ENCODE results near the gene WDR76. TPM values are rescaled to one million over a fixed set of nuclear protein-coding genes. Genes with fewer than 3 reads are reported as not detected.

Gene WDR76
- total and polyA plus RNA-seq, 12 donors, result 0.68 to 4.1 (median 1.7) TPM

- Histone ChIP-seq H3K27me3 (peaks cover 0 to 4% (median 0%) of the 10 kb centered on the region in 7 donors), H3K36me3 (no peaks in the 10 kb centered on the region), H3K9me3 (no peaks in the 10 kb centered on the region), H3K4me3 (no peak overlapping the region), H3K4me1 (peaks cover 0 to 20% (median 4%) of the 10 kb centered on the region in 9 donors), H3K27ac (no peak overlapping the region)
- 20% methylated on average over 8 of the region's 8 CpGs for WGBS, 2 donors
- DNase-seq, result peak in 1 of 2 donors; percentile 50
- intact Hi-C loops (cut with DNase I), result loop anchor here (1.0 to 10.0 kb wide), 10 partner anchors 131 to 321 kb away; no protein-coding TSS in a partner anchor
- peak; percentile 64 to 88 (median 84) for TF ChIP-seq CTCF (IDR thresholded peaks at IDR 0.05)
- ATAC-seq, result peak; percentile 65 to 85 (median 80)
These were observed 77.1 kb downstream of the WDR76 start for GRCh38 chr15:43903864-43904290.

- H3K27ac ChIP-seq, result no peak overlapping the region
- peaks cover 0 to 4% (median 0%) of the 10 kb centered on the region in 7 donors for H3K27me3 ChIP-seq
- no peaks in the 10 kb centered on the region for H3K36me3 ChIP-seq
- no peak for TF ChIP-seq CTCF (IDR thresholded peaks at IDR 0.05)
- intact Hi-C loops (cut with DNase I), result loop anchor here in 7 of 10 donors (2.0 to 10.0 kb wide), 7 partner anchors 129 to 319 kb away; no protein-coding TSS in a partner anchor
- no peak overlapping the region for H3K4me3 ChIP-seq
- DNase-seq (no peak), ATAC-seq (no peak)
- H3K9me3 ChIP-seq, result no peaks in the 10 kb centered on the region
- H3K4me1 ChIP-seq, result peaks cover 0 to 13% (median 2%) of the 10 kb centered on the region in 9 donors
- 94% methylated on average over 7 of the region's 7 CpGs for WGBS, 2 donors
These were observed 79.0 kb downstream of the WDR76 start for GRCh38 chr15:43905755-43906154.

GRCh38 chr15:43908516-43909050 is 81.8 kb downstream of the WDR76 start:
- Histone ChIP-seq H3K9me3 (no peaks in the 10 kb centered on the region), H3K4me3 (no peak overlapping the region), H3K4me1 (peaks cover under 1 to 33% (median 11%) of the 10 kb centered on the region in 9 donors), H3K27me3 (peaks cover 0 to 4% (median 0%) of the 10 kb centered on the region in 7 donors), H3K36me3 (no peaks in the 10 kb centered on the region), H3K27ac (no peak overlapping the region)
- no peak for ATAC-seq
- no peak for TF ChIP-seq CTCF (IDR thresholded peaks at IDR 0.05)
- DNase-seq, result no peak
- 60 to 85% methylated on average over 4 of the region's 4 CpGs for WGBS, 2 donors
- intact Hi-C loops (cut with DNase I), result loop anchor here in 7 of 10 donors (5.0 to 10.0 kb wide), 5 partner anchors 126 to 316 kb away; no protein-coding TSS in a partner anchor

- intact Hi-C loops (cut with DNase I), result loop anchor here in 2 of 10 donors (1.0 to 10.0 kb wide), 2 partner anchors 38 to 123 kb away; no protein-coding TSS in a partner anchor
- H3K9me3 ChIP-seq, result no peaks in the 10 kb centered on the region
These were observed 84.5 kb downstream of the WDR76 start for GRCh38 chr15:43911235-43911781.

More at GRCh38 chr15:43911235-43911781, 84.5 kb downstream of the WDR76 start:
- Histone ChIP-seq H3K4me1 (peaks cover 4 to 56% (median 18%) of the 10 kb centered on the region in 9 donors), H3K27ac (peak overlapping the region in 6 of 10 donors; percentile 27 to 85 (median 62)), H3K36me3 (no peaks in the 10 kb centered on the region), H3K4me3 (no peak overlapping the region), H3K27me3 (no peaks in the 10 kb centered on the region)
- no peak for TF ChIP-seq CTCF (IDR thresholded peaks at IDR 0.05)
- ATAC-seq, result peak in 6 of 8 donors; percentile 17 to 69 (median 52)
- DNase-seq, result peak in 1 of 2 donors; percentile 63
- 46 to 49% methylated on average over 4 of the region's 4 CpGs for WGBS, 2 donors
